Measurements from ENCODE around the gene SUFU.

DNA sequence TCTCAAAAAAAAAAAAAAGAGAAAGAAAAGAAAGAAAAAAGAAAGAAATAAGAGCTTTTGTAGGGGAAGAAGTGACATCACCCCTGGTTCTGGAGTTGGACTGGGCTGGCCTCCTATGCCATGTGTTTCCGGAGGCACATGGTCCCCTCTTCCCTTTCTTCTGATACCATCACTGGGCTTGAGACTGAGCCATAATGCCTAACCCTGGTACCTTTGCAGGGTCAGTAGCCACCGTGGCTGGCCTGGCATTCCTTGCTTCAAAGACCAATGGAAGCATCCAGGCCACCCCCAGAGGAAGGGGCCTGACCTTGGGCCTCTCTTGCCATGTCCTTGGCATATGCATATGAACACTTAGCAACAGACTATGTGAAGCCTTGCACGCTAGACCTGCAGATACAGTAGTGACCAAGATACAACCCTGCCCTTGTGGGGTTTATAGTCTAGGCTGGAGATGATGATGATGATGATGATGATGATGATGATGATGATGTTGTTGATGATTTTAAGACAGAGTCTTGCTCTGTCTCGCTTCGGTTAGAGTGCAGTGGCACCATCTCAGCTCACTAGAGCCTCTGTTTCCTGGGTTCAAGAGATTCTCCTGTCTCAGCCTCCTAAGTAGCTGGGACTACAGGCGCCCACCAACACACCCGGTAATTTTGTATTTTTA, 31.8 kb downstream of the SUFU start:
- TF ChIP-seq FOXK1 (CRISPR knock-in tag; IDR thresholded peaks at IDR 0.05) (no peak), FOXP4 (CRISPR knock-in tag; IDR thresholded peaks at IDR 0.05) (no peak), ATF3 (CRISPR knock-in tag; conservative IDR thresholded peaks at IDR 0.05) (no peak), ZNF423 (CRISPR knock-in tag; IDR thresholded peaks at IDR 0.05) (no peak), USF1 (CRISPR knock-in tag; IDR thresholded peaks at IDR 0.05) (no peak), E2F5 (CRISPR knock-in tag; IDR thresholded peaks at IDR 0.05) (no peak), TEAD4 (CRISPR knock-in tag; IDR thresholded peaks at IDR 0.05) (no peak), NR3C1 (CRISPR knock-in tag; conservative IDR thresholded peaks at IDR 0.05; ENCODE audit: low read depth) (no peak), CREB1 (CRISPR knock-in tag; IDR thresholded peaks at IDR 0.05) (no peak), CBFB (CRISPR knock-in tag; IDR thresholded peaks at IDR 0.05; ENCODE audit: low read depth) (no peak)
- TF ChIP-seq, protein P1, sequence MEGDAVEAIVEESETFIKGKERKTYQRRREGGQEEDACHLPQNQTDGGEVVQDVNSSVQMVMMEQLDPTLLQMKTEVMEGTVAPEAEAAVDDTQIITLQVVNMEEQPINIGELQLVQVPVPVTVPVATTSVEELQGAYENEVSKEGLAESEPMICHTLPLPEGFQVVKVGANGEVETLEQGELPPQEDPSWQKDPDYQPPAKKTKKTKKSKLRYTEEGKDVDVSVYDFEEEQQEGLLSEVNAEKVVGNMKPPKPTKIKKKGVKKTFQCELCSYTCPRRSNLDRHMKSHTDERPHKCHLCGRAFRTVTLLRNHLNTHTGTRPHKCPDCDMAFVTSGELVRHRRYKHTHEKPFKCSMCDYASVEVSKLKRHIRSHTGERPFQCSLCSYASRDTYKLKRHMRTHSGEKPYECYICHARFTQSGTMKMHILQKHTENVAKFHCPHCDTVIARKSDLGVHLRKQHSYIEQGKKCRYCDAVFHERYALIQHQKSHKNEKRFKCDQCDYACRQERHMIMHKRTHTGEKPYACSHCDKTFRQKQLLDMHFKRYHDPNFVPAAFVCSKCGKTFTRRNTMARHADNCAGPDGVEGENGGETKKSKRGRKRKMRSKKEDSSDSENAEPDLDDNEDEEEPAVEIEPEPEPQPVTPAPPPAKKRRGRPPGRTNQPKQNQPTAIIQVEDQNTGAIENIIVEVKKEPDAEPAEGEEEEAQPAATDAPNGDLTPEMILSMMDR (IDR thresholded peaks at IDR 0.05): no peak
- TF ChIP-seq, protein P2, sequence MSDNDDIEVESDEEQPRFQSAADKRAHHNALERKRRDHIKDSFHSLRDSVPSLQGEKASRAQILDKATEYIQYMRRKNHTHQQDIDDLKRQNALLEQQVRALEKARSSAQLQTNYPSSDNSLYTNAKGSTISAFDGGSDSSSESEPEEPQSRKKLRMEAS (CRISPR knock-in tag; IDR thresholded peaks at IDR 0.05): no peak
